Memory B cell (primary cell): ENCODE measurements around the gene FKBP2.

ENCODE experiments used
- ATAC-seq: fragments of 150-1000 bp; cut with Tn5 transposase; 2 replicates; pipeline ENCODE4 v1.10.0; 2021; ENCODE audit warnings: low read depth, mild to moderate bottlenecking, moderate library complexity
- DNase-seq, 2 donors: peaks; one replicate each; pipeline ENCODE4 v3.0.0; 2022; ENCODE audit warnings: low spot score in 2 of 2
- H3K27ac Mint-ChIP-seq: one replicate; pipeline ENCODE4 v1.8.0; 2022; ENCODE audit warnings: mild to moderate bottlenecking, moderate library complexity, mixed read lengths
- H3K27me3 Mint-ChIP-seq: one replicate; pipeline ENCODE4 v1.8.0; 2022; ENCODE audit warnings: mixed read lengths
- H3K36me3 Mint-ChIP-seq: one replicate; pipeline ENCODE4 v1.8.0; 2022; ENCODE audit warnings: mild to moderate bottlenecking, mixed read lengths
- H3K4me1 Mint-ChIP-seq: one replicate; pipeline ENCODE4 v1.8.0; 2022; ENCODE audit warnings: mixed read lengths
- H3K4me3 Mint-ChIP-seq: one replicate; pipeline ENCODE4 v1.8.0; 2022; ENCODE audit warnings: mild to moderate bottlenecking, moderate library complexity, mixed read lengths
- H3K9me3 Mint-ChIP-seq: one replicate; pipeline ENCODE4 v1.8.0; 2022; ENCODE audit warnings: mixed read lengths

FKBP2 gene

GRCh38 chr11:64264371-64264852 is 23.5 kb downstream of the FKBP2 start:
- H3K9me3 Mint-ChIP-seq: no peaks in the 10 kb centered on the region
- H3K27me3 Mint-ChIP-seq: no peaks in the 10 kb centered on the region
- H3K27ac Mint-ChIP-seq: no peak overlapping the region
- H3K4me3 Mint-ChIP-seq: no peak overlapping the region
- ATAC-seq (no peak), DNase-seq (no peak)
- H3K4me1 Mint-ChIP-seq: peaks cover 17% of the 10 kb centered on the region
- H3K36me3 Mint-ChIP-seq: peaks cover 14% of the 10 kb centered on the region

DNA sequence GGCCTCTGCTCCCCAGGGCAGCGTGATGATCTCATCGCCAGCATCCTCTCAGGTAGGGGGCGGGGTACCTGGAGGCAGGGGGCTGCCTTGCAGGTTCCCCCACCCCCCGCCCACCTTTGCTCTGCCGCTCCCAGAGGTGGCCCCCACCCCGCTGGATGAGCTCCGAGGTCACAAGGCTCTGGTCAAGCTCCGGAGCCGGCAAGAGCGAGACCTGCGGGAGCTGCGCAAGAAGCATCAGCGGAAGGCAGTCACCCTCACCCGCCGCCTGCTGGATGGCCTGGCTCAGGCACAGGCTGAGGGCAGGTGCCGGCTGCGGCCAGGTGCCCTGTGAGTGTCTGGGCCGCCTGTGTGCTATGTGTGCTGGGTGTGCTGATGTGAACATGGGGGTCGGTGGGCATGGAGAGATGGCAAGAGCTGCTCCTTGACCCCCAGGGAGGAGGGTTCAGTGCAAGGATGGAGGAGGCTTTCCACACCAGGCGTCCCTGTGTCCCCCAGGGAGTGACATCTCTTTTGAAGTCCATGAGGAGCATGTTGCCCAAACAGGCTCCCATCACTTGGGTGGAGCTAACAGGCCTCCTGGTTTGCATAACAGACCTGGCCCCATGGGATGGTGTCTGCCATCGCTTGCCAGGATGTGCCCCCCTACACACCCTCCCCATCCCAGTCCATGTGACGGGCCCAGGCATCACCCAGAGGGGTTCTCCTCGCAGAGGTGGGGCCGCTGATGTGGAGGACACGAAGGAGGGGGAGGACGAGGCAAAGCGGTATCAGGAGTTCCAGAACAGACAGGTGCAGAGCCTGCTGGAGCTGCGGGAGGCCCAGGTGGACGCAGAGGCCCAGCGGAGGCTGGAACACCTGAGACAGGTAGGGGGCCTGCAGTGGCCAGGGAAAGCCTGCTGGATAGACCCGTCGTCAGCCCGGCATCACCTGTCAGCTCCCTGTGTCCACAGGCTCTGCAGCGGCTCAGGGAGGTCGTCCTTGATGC is 24.6 kb downstream of the FKBP2 start:
- no peaks in the 10 kb centered on the region for H3K9me3 Mint-ChIP-seq
- H3K27me3 Mint-ChIP-seq: no peaks in the 10 kb centered on the region
- ATAC-seq: no peak
- DNase-seq: no peak
- H3K4me3 Mint-ChIP-seq: no peak overlapping the region
- H3K36me3 Mint-ChIP-seq: peaks cover 4% of the 10 kb centered on the region
- H3K4me1 Mint-ChIP-seq: peaks cover 9% of the 10 kb centered on the region
- no peak overlapping the region for H3K27ac Mint-ChIP-seq

- Mint-ChIP-seq H3K9me3 (no peaks in the 10 kb centered on the region), H3K27me3 (no peaks in the 10 kb centered on the region), H3K36me3 (peaks cover 4% of the 10 kb centered on the region), H3K4me3 (no peak overlapping the region), H3K27ac (no peak overlapping the region), H3K4me1 (peaks cover 13% of the 10 kb centered on the region)
- DNase-seq: no peak
- no peak for ATAC-seq
Measured at GRCh38 chr11:64266339-64266738, 25.4 kb downstream of the FKBP2 start.

GRCh38 chr11:64267207-64267945 is 26.5 kb downstream of the FKBP2 start:
- no peak overlapping the region for H3K27ac Mint-ChIP-seq
- no peaks in the 10 kb centered on the region for H3K27me3 Mint-ChIP-seq
- peak overlapping the region; percentile 46 for H3K4me3 Mint-ChIP-seq

GRCh38 chr11:64268025-64268892 is 27.4 kb downstream of the FKBP2 start:
- H3K36me3 Mint-ChIP-seq: no peaks in the 10 kb centered on the region
- peaks cover 13% of the 10 kb centered on the region for H3K4me1 Mint-ChIP-seq
- H3K9me3 Mint-ChIP-seq: no peaks in the 10 kb centered on the region
- peak overlapping the region; percentile 97 for H3K4me3 Mint-ChIP-seq
- H3K27me3 Mint-ChIP-seq: no peaks in the 10 kb centered on the region
- H3K27ac Mint-ChIP-seq: peak overlapping the region; percentile 95
- ATAC-seq: no peak
- no peak for DNase-seq

More at GRCh38 chr11:64267207-64267945, 26.5 kb downstream of the FKBP2 start:
- no peak for DNase-seq
- no peaks in the 10 kb centered on the region for H3K9me3 Mint-ChIP-seq
- peaks cover 2% of the 10 kb centered on the region for H3K36me3 Mint-ChIP-seq
- no peak for ATAC-seq
- H3K4me1 Mint-ChIP-seq: peaks cover 13% of the 10 kb centered on the region

- H3K36me3 Mint-ChIP-seq: no peaks in the 10 kb centered on the region
- no peak for DNase-seq
Measured at GRCh38 chr11:64268893-64269539, 28.1 kb downstream of the FKBP2 start.

DNA sequence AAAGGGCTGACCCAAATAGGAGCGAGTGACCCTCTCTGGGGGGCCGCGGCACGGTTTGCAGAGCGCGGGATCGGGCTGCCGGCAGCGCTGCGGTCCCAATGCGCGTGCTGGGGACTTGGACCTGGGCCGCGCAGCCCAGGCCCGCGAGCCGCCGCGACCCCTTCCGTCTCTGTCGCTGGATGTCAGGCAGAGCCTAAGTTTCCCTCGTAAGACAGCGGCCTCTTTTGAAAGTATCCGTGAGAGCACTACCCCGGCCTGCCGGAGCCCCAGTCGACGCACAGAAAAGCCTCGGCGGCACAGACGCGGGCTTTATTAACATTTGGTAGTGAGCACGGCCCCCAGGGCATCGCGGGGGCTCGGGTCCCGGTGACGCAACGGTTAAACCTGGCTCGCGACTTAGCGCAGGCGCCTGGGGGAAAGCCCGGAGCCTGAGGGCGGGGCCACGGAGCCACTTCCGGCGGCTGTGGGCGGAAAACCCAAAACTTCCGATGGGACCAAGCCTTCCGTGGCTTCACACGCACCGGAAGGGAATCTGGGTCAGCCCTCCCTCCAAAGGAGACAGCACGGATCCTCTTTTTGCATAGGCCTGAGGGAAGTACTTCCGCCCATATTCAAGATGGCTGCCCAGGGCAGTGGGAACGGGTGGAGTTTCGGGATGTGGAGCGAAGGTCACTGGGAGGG is 28.8 kb downstream of the FKBP2 start:
- H3K36me3 Mint-ChIP-seq: no peaks in the 10 kb centered on the region
- H3K27ac Mint-ChIP-seq: peak overlapping the region; percentile 95
- peaks cover 13% of the 10 kb centered on the region for H3K4me1 Mint-ChIP-seq
- H3K9me3 Mint-ChIP-seq: no peaks in the 10 kb centered on the region
- DNase-seq (peak; percentile 88 to 91), ATAC-seq (peak; percentile 70)
- H3K4me3 Mint-ChIP-seq: peak overlapping the region; percentile 97
- no peaks in the 10 kb centered on the region for H3K27me3 Mint-ChIP-seq

More at GRCh38 chr11:64268893-64269539, 28.1 kb downstream of the FKBP2 start:
- no peaks in the 10 kb centered on the region for H3K9me3 Mint-ChIP-seq
- no peak for ATAC-seq
- no peaks in the 10 kb centered on the region for H3K27me3 Mint-ChIP-seq
- H3K4me1 Mint-ChIP-seq: peaks cover 13% of the 10 kb centered on the region
- H3K4me3 Mint-ChIP-seq: peak overlapping the region; percentile 97
- peak overlapping the region; percentile 95 for H3K27ac Mint-ChIP-seq

DNA sequence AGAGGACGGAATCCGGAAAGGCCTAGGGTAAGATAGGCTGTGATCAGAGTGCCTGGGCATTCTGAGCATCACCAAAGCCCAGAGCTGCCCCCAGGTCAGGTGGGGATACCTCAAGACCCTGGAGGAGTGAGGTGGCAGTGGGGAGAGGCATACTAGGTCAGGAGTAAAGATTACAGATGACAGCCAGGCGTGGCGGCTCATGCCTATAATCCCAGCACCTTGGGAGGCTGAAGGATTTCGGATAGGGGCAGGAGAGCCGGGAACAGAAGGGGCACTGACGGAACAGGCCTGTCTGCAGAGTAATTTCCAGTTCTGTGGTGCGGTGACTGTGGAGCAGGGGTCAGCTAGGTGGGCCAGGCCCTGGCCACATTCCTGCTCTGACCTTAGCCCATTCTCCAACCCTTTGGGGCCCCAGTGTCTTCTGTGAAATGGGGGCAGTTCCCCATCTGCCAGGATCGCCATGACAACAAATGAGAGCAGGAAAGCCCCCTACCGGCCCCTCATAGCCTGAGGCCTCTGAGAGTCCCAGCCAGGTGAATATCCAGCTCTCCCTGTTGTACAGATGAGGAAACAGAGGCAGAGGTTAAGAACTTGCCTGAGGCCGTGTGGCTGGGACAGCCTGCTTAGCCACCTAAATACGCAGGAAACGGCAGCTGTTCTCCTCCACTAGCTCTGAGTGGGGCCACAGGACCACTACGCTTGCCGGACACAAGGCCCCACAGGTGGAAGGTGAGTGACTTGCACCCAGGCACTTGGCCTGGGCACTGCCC is 34.3 kb downstream of the FKBP2 start:
- H3K27me3 Mint-ChIP-seq: no peaks in the 10 kb centered on the region
- ATAC-seq (no peak), DNase-seq (no peak)
- H3K9me3 Mint-ChIP-seq: no peaks in the 10 kb centered on the region
- H3K27ac Mint-ChIP-seq: no peak overlapping the region
- peaks cover 4% of the 10 kb centered on the region for H3K4me1 Mint-ChIP-seq
- no peak overlapping the region for H3K4me3 Mint-ChIP-seq
- peaks cover 5% of the 10 kb centered on the region for H3K36me3 Mint-ChIP-seq

- H3K27ac Mint-ChIP-seq: no peak overlapping the region
- no peak for DNase-seq
- peaks cover under 1% of the 10 kb centered on the region for H3K4me1 Mint-ChIP-seq
- H3K9me3 Mint-ChIP-seq: no peaks in the 10 kb centered on the region
- no peak overlapping the region for H3K4me3 Mint-ChIP-seq
- no peak for ATAC-seq
- peaks cover 5% of the 10 kb centered on the region for H3K36me3 Mint-ChIP-seq
- H3K27me3 Mint-ChIP-seq: no peaks in the 10 kb centered on the region
Measured at GRCh38 chr11:64275841-64276240, 34.9 kb downstream of the FKBP2 start.

- Mint-ChIP-seq H3K27me3 (no peaks in the 10 kb centered on the region), H3K4me3 (no peak overlapping the region), H3K27ac (no peak overlapping the region), H3K4me1 (no peaks in the 10 kb centered on the region), H3K36me3 (peaks cover 8% of the 10 kb centered on the region), H3K9me3 (no peaks in the 10 kb centered on the region)
- DNase-seq: no peak
- no peak for ATAC-seq
Measured at GRCh38 chr11:64276653-64277431, 35.9 kb downstream of the FKBP2 start.

DNA sequence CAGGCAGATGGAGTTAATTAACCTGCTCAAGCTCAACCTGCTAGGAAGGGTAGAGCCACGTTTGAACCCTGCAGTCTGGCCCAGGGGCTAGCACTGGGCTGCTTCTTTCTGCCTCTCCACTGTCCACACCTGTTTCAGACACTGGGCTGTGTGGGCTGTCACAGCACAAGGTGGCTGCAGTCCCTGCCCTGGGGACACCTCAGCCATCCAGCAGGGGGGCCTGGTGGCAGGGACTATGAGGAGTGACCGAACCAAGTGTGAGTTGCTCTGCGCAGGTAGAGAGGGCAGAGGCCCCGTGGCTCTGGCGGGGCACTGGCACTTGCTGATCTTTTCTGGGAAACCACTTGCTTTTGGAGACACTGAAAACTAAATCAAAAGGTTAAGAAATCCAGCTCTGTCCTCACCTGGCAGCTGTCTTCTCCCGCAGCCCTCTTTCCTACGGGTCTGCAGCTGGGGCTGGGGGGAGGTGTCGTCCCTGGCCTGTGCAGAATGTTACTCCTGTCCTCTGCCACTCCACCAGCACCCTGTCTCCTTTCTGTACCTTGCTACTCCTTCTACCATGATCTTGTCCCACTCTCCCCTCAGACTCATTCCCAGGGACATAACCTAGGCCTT is 37.8 kb downstream of the FKBP2 start:
- H3K9me3 Mint-ChIP-seq: no peaks in the 10 kb centered on the region
- H3K4me1 Mint-ChIP-seq: peaks cover 3% of the 10 kb centered on the region
- no peaks in the 10 kb centered on the region for H3K27me3 Mint-ChIP-seq
- ATAC-seq (no peak), DNase-seq (no peak)
- H3K36me3 Mint-ChIP-seq: peaks cover 11% of the 10 kb centered on the region
- H3K27ac Mint-ChIP-seq: no peak overlapping the region
- H3K4me3 Mint-ChIP-seq: no peak overlapping the region
